ENCODE results near the gene INPP1. TPM values are rescaled to one million over a fixed set of nuclear protein-coding genes. Genes with fewer than 3 reads are reported as not detected.

The INPP1 gene
- total and polyA plus RNA-seq, 2 of the 8 experiments (the other 6 are each of a cell fraction or from before 2014, with no cell fraction given): 0.88 to 3.0 TPM

GRCh38 chr2:190338453-190338852 lies 4.9 kb upstream of the INPP1 start:
- Histone ChIP-seq H4K20me1 (replicated peaks in 1 of 2; ENCODE audit: control insufficient read depth in 1 of 2, insufficient read depth in 2 of 2, low read length in 2 of 2) (no peaks in the 10 kb centered on the region), H2BK20ac (ENCODE audit: low read length) (no peak overlapping the region), H2AK5ac (ENCODE audit: low read depth, low read length) (no peak overlapping the region), H3K23me2 (ENCODE audit: low read depth, low read length) (peaks cover under 1% of the 10 kb centered on the region; the same call in 1 of the 2 replicates), H2BK15ac (ENCODE audit: low read length) (no peak overlapping the region), H4K8ac (ENCODE audit: extremely low read depth, insufficient read depth, low read length) (no peak overlapping the region), H2AFZ (ENCODE audit: low read length) (no peak overlapping the region), H2BK12ac (ENCODE audit: low read depth, low read length) (peak overlapping the region; percentile 62; the same call in 1 of the 2 replicates), H3K9ac (replicated peaks in 1 of 4; ENCODE audit: extremely low read depth in 1 of 4, low read depth in 3 of 4, low read length in 3 of 4) (no peak overlapping the region), H3K9me3 (ENCODE audit: insufficient read depth in 2 of 2, low read depth in 1 of 2, low read length in 1 of 2) (no peaks in the 10 kb centered on the region), H3K4ac (replicated peaks; ENCODE audit: insufficient read length, low read depth, low read length) (no peak overlapping the region), H3K18ac (ENCODE audit: extremely low read depth, low read length) (no peak overlapping the region), H3K27ac (ENCODE audit: low read depth, low read length) (no peak overlapping the region), H3K56ac (replicated peaks; ENCODE audit: insufficient read length, low read depth, low read length) (no peak overlapping the region), H4K91ac (replicated peaks; ENCODE audit: insufficient read length, low read length) (no peak overlapping the region), H3K4me1 (replicated peaks in 1 of 4; ENCODE audit: control insufficient read depth in 3 of 4, insufficient read depth in 4 of 4, low read length in 3 of 4) (0 out of 7 replicates have a peak, but pooled peaks cover 0 to 7% (median 0%) of the 10 kb centered on the region in 4 experiments), H3K36me3 (ENCODE audit: control insufficient read depth in 2 of 4, insufficient read depth in 4 of 4, low read length in 3 of 4) (no peaks in the 10 kb centered on the region), H3K4me3 (ENCODE audit: extremely low read depth in 1 of 4, insufficient read depth in 2 of 4, low read depth in 3 of 4, low read length in 4 of 4) (no peak overlapping the region), H2BK120ac (replicated peaks; ENCODE audit: low read depth, low read length) (no peak overlapping the region), H3K4me2 (ENCODE audit: insufficient read depth in 1 of 2, low read depth in 2 of 2, low read length in 2 of 2) (no peak overlapping the region), H4K5ac (ENCODE audit: insufficient read length, low read depth, low read length) (no peak overlapping the region), H3K23ac (ENCODE audit: insufficient read length) (no peak overlapping the region), H3K14ac (ENCODE audit: insufficient read length) (no peak overlapping the region), H3K27me3 (replicated peaks in 1 of 4; ENCODE audit: control insufficient read depth in 3 of 4, extremely low read depth in 1 of 4, insufficient read depth in 3 of 4, low read length in 3 of 4) (peaks cover 0 to 10% (median 6%) of the 10 kb centered on the region in 4 experiments; a peak in 5 of 7 replicates), H3K79me2 (ENCODE audit: control insufficient read depth in 1 of 2, insufficient read depth in 2 of 2, low read length in 2 of 2) (no peaks in the 10 kb centered on the region), H2BK5ac (ENCODE audit: low read depth, low read length) (no peak overlapping the region), H3K79me1 (ENCODE audit: low read depth, low read length) (no peaks in the 10 kb centered on the region)
- WGBS, 2 experiments (ENCODE audit: extremely low coverage in 1 of 2, insufficient coverage in 1 of 2, insufficient read length in 1 of 2, insufficient replicate concordance in 2 of 2, low coverage in 1 of 2, low lambda C conversion rate in 2 of 2, missing lambda C conversion rate in 1 of 2): 67% methylated on average over 1 of the region's 1 CpG; no CpG with 5 or more reads in 1 of the 2 experiments
- DNase-seq (ENCODE audit: low read depth in 1 of 2, low spot score in 2 of 2) (no peak), FAIRE-seq (no peak)
- CTCF ChIA-PET (ENCODE audit: partially characterized antibody): interaction anchor here (0.9 to 1.7 kb wide), 3 partner anchors 14 to 28 kb away, joined by 3 to 6 read pairs (median 4); partner anchors contain the start of gene HIBCH
- POLR2A ChIA-PET (ENCODE audit: partially characterized antibody): interaction anchor here (0.6 to 0.9 kb wide), 2 partner anchors 19 to 57 kb away, joined by 3 read pairs; partner anchors contain the start of gene HIBCH
- TF ChIP-seq SIRT6 (IDR thresholded peaks at IDR 0.05; ENCODE audit: low read length): no peak
- no peak for TF ChIP-seq SRF (IDR thresholded peaks at IDR 0.05; ENCODE audit: low read depth, low read length)
- TF ChIP-seq TCF12 (IDR thresholded peaks at IDR 0.05; ENCODE audit: low read depth, low read length): no peak
- no peak for TF ChIP-seq CEBPB (IDR thresholded peaks at IDR 0.05; ENCODE audit: low read depth, low read length)
- TF ChIP-seq RAD21 (IDR thresholded peaks at IDR 0.05 in 1 of 2, conservative IDR thresholded peaks at IDR 0.05 in 1 of 2; ENCODE audit: low read depth in 2 of 2, low read length in 2 of 2): no peak

Measured in H1 (cell line).